Osteocyte (in vitro differentiated cells): ENCODE data around the gene OXSR1. TPM values are rescaled to one million over a fixed set of nuclear protein-coding genes. Genes with fewer than 3 reads are reported as not detected.

ENCODE experiments used
- DNase-seq: peaks from one replicate; pipeline ENCODE4 v3.0.0; 2021; ENCODE audit warnings: mixed read lengths; ENCODE audit not compliant: unreplicated experiment; ENCODE audit errors: extremely low spot score
- H3K27ac Mint-ChIP-seq: one replicate; pipeline ENCODE4 v1.8.0; 2021; ENCODE audit warnings: mild to moderate bottlenecking, mixed read lengths; ENCODE audit not compliant: unreplicated experiment
- H3K27me3 Mint-ChIP-seq: one replicate; pipeline ENCODE4 v1.8.0; 2021; ENCODE audit warnings: mixed read lengths; ENCODE audit not compliant: unreplicated experiment
- H3K36me3 Mint-ChIP-seq: one replicate; pipeline ENCODE4 v1.8.0; 2021; ENCODE audit warnings: mixed read lengths; ENCODE audit not compliant: unreplicated experiment
- H3K4me1 Mint-ChIP-seq: one replicate; pipeline ENCODE4 v1.8.0; 2021; ENCODE audit warnings: mixed read lengths; ENCODE audit not compliant: unreplicated experiment
- H3K4me3 Mint-ChIP-seq: one replicate; pipeline ENCODE4 v1.8.0; 2021; ENCODE audit warnings: mild to moderate bottlenecking, moderate library complexity, mixed read lengths; ENCODE audit not compliant: unreplicated experiment
- H3K9me3 Mint-ChIP-seq: one replicate; pipeline ENCODE4 v1.8.0; 2021; ENCODE audit warnings: mixed read lengths; ENCODE audit not compliant: unreplicated experiment
- CTCF ChIP-seq: fragments of 200-600 bp; sonication (generic); IDR thresholded peaks from 2 replicates; pipeline ENCODE4 v1.5.0; 2021; ENCODE audit warnings: antibody characterized with exemption, mild to moderate bottlenecking, moderate library complexity
- long read RNA-seq: library from polyadenylated mRNA; unstranded; transcript quantifications from one replicate; pipeline ENCODE4 v2.0.0, GENCODE V29; 2021
- total RNA-seq: library from RNA; stranded (reverse); gene quantifications from 2 replicates; pipeline ENCODE4 v1.2.1, GENCODE V29; 2021

Gene OXSR1
- total RNA-seq: 55.7 and 57.8 TPM in 2 replicates
- long read RNA-seq, full-length matches to known transcripts: 7 of 66 reads
- long read RNA-seq, partial matches to known transcripts: 45 of 66 reads
- long read RNA-seq, other reads (novel, unspliced or antisense): 14 of 66 reads

GRCh38 chr3:38164952-38165721, at the start of gene OXSR1:
OXSR1 (plus strand) TSS chr3:38165537; CDS start chr3:38165877, 340 bp downstream.
- H3K36me3 Mint-ChIP-seq: no peaks in the 10 kb centered on the region
- DNase-seq: peak; percentile 98
- H3K27me3 Mint-ChIP-seq: no peaks in the 10 kb centered on the region
- no peak for TF ChIP-seq CTCF
- peak within 1 kb of the TSS; percentile 84 for H3K4me3 Mint-ChIP-seq
- H3K27ac Mint-ChIP-seq: peak within 1 kb of the TSS; percentile 99
- H3K4me1 Mint-ChIP-seq: peaks cover 42% of the 10 kb centered on the region
- no peaks in the 10 kb centered on the region for H3K9me3 Mint-ChIP-seq

- Mint-ChIP-seq H3K27ac (no peak overlapping the region), H3K4me1 (no peaks in the 10 kb centered on the region), H3K36me3 (peaks cover 3% of the 10 kb centered on the region), H3K4me3 (no peak overlapping the region), H3K27me3 (no peaks in the 10 kb centered on the region), H3K9me3 (no peaks in the 10 kb centered on the region)
- no peak for TF ChIP-seq CTCF
- DNase-seq: no peak
These were observed 49.5 kb upstream of the OXSR1 start for GRCh38 chr3:38115645-38116427.

GRCh38 chr3:38116471-38117162, 48.7 kb upstream of the OXSR1 start:
- H3K36me3 Mint-ChIP-seq: peaks cover 3% of the 10 kb centered on the region
- no peak overlapping the region for H3K4me3 Mint-ChIP-seq
- no peak overlapping the region for H3K27ac Mint-ChIP-seq
- H3K27me3 Mint-ChIP-seq: no peaks in the 10 kb centered on the region
- TF ChIP-seq CTCF: no peak
- H3K9me3 Mint-ChIP-seq: no peaks in the 10 kb centered on the region
- no peaks in the 10 kb centered on the region for H3K4me1 Mint-ChIP-seq
- no peak for DNase-seq

GRCh38 chr3:38117163-38117716, 48.1 kb upstream of the OXSR1 start:
- peaks cover 6% of the 10 kb centered on the region for H3K36me3 Mint-ChIP-seq
- TF ChIP-seq CTCF: no peak
- no peaks in the 10 kb centered on the region for H3K27me3 Mint-ChIP-seq
- H3K9me3 Mint-ChIP-seq: no peaks in the 10 kb centered on the region
- no peak overlapping the region for H3K4me3 Mint-ChIP-seq
- no peak for DNase-seq
- H3K4me1 Mint-ChIP-seq: no peaks in the 10 kb centered on the region
- no peak overlapping the region for H3K27ac Mint-ChIP-seq
